Measurements from ENCODE around the gene SEMA5A. TPM values are rescaled to one million over a fixed set of nuclear protein-coding genes. Genes with fewer than 3 reads are reported as not detected.

Gene SEMA5A
- total and polyA plus RNA-seq, 2 of the 8 experiments (the other 6 are each of a cell fraction or from before 2014, with no cell fraction given) = 5.3 to 8.9 TPM

- no peak overlapping the region for H2AFZ ChIP-seq (ENCODE audit: low read length)
- H3K23me2 ChIP-seq (ENCODE audit: low read depth, low read length) = no peaks in the 10 kb centered on the region
- peaks cover 6 to 10% of the 10 kb centered on the region in 2 experiments; a peak in 2 of 4 replicates for H3K9me3 ChIP-seq (ENCODE audit: insufficient read depth in 2 of 2, low read depth in 1 of 2, low read length in 1 of 2)
- H2BK5ac ChIP-seq (ENCODE audit: low read depth, low read length) = no peak overlapping the region
- no peaks in the 10 kb centered on the region for H3K36me3 ChIP-seq (ENCODE audit: control insufficient read depth in 2 of 4, insufficient read depth in 4 of 4, low read length in 3 of 4)
- no peak overlapping the region for H3K18ac ChIP-seq (ENCODE audit: extremely low read depth, low read length)
- no peak overlapping the region for H4K5ac ChIP-seq (ENCODE audit: insufficient read length, low read depth, low read length)
- no peak overlapping the region for H3K4ac ChIP-seq (replicated peaks; ENCODE audit: insufficient read length, low read depth, low read length)
- H4K8ac ChIP-seq (ENCODE audit: extremely low read depth, insufficient read depth, low read length) = no peak overlapping the region
- no peak overlapping the region for H2BK12ac ChIP-seq (ENCODE audit: low read depth, low read length)
- DNase-seq (ENCODE audit: low read depth in 1 of 2, low spot score in 2 of 2) (no peak), FAIRE-seq (no peak)
- CTCF ChIA-PET (ENCODE audit: partially characterized antibody) = interaction anchor here (0.6 to 3.1 kb wide), 3 partner anchors 14 to 182 kb away, joined by 3 to 10 read pairs (median 4); no protein-coding TSS in a partner anchor
- H4K91ac ChIP-seq (replicated peaks; ENCODE audit: insufficient read length, low read length) = no peak overlapping the region
- no peak overlapping the region for H3K56ac ChIP-seq (replicated peaks; ENCODE audit: insufficient read length, low read depth, low read length)
- H2AK5ac ChIP-seq (ENCODE audit: low read depth, low read length) = no peak overlapping the region
- no peak overlapping the region for H2BK15ac ChIP-seq (ENCODE audit: low read length)
- H3K9ac ChIP-seq (replicated peaks in 1 of 4; ENCODE audit: extremely low read depth in 1 of 4, low read depth in 3 of 4, low read length in 3 of 4) = no peak overlapping the region
- H3K27me3 ChIP-seq (replicated peaks in 1 of 4; ENCODE audit: control insufficient read depth in 3 of 4, extremely low read depth in 1 of 4, insufficient read depth in 3 of 4, low read length in 3 of 4) = no peaks in the 10 kb centered on the region
- no peaks in the 10 kb centered on the region for H4K20me1 ChIP-seq (replicated peaks in 1 of 2; ENCODE audit: control insufficient read depth in 1 of 2, insufficient read depth in 2 of 2, low read length in 2 of 2)
- no peaks in the 10 kb centered on the region for H3K79me2 ChIP-seq (ENCODE audit: control insufficient read depth in 1 of 2, insufficient read depth in 2 of 2, low read length in 2 of 2)
- H3K4me3 ChIP-seq (ENCODE audit: extremely low read depth in 1 of 4, insufficient read depth in 2 of 4, low read depth in 3 of 4, low read length in 4 of 4) = no peak overlapping the region
- H3K14ac ChIP-seq (ENCODE audit: insufficient read length) = no peak overlapping the region
- no peak overlapping the region for H2BK120ac ChIP-seq (replicated peaks; ENCODE audit: low read depth, low read length)
- H3K4me1 ChIP-seq (replicated peaks in 1 of 4; ENCODE audit: control insufficient read depth in 3 of 4, insufficient read depth in 4 of 4, low read length in 3 of 4) = no peaks in the 10 kb centered on the region; a peak in 3 of 7 replicates
- H3K79me1 ChIP-seq (ENCODE audit: low read depth, low read length) = no peaks in the 10 kb centered on the region; the same call in 1 of the 2 replicates
- H3K27ac ChIP-seq (ENCODE audit: low read depth, low read length) = no peak overlapping the region
- 66% methylated on average over 3 of the region's 3 CpGs; no CpG with 5 or more reads in 1 of the 2 experiments for WGBS, 2 experiments (ENCODE audit: extremely low coverage in 1 of 2, insufficient coverage in 1 of 2, insufficient read length in 1 of 2, insufficient replicate concordance in 2 of 2, low coverage in 1 of 2, low lambda C conversion rate in 2 of 2, missing lambda C conversion rate in 1 of 2)
- H3K23ac ChIP-seq (ENCODE audit: insufficient read length) = no peak overlapping the region
- POLR2A ChIA-PET (ENCODE audit: partially characterized antibody) = no interaction called here
- H2BK20ac ChIP-seq (ENCODE audit: low read length) = no peak overlapping the region
- H3K4me2 ChIP-seq (ENCODE audit: insufficient read depth in 1 of 2, low read depth in 2 of 2, low read length in 2 of 2) = no peak overlapping the region
Observed at GRCh38 chr5:9483243-9483642, 62.6 kb downstream of the SEMA5A start.

Measured in H1 (cell line).